Neural cell (in vitro differentiated cells): ENCODE measurements around the gene IKZF2. TPM values are rescaled to one million over a fixed set of nuclear protein-coding genes. Genes with fewer than 3 reads are reported as not detected.

Experiments
- H2AFZ ChIP-seq: fragments of 200-600, 300-800 bp; sonication (generic), shearing (Covaris generic); 2 replicates; pipeline ENCODE4 v1.6.0; 2014; ENCODE audit warnings: low read depth, mild to moderate bottlenecking, antibody characterized with exemption, low read length, moderate library complexity
- H3F3A ChIP-seq: fragments of 200-600 bp; shearing (Covaris generic); 2 replicates; pipeline ENCODE4 v1.6.1; 2016; ENCODE audit warnings: mild to moderate bottlenecking, moderate library complexity, mixed read lengths, antibody characterized with exemption, low read length; ENCODE audit not compliant: insufficient read depth, poor library complexity, severe bottlenecking
- H3K27ac ChIP-seq: fragments of 200-600, 300-800 bp; sonication (generic), shearing (Covaris generic); 2 replicates; pipeline ENCODE4 v1.5.1; 2014; ENCODE audit warnings: mild to moderate bottlenecking, low read length, moderate library complexity
- H3K27me3 ChIP-seq: fragments of 300-800, 200-600 bp; sonication (generic), shearing (Covaris generic); 2 replicates; pipeline ENCODE4 v1.6.0; 2014; ENCODE audit warnings: mild to moderate bottlenecking, low read depth, low read length, moderate library complexity; ENCODE audit not compliant: insufficient read depth
- H3K36me3 ChIP-seq: fragments of 300-800, 200-600 bp; sonication (generic), shearing (Covaris generic); 2 replicates; pipeline ENCODE4 v1.5.1; 2014; ENCODE audit warnings: mild to moderate bottlenecking, antibody characterized with exemption, low read length, moderate library complexity; ENCODE audit not compliant: insufficient read depth
- H3K4me2 ChIP-seq: fragments of 300-800, 200-600 bp; sonication (generic), shearing (Covaris generic); 2 replicates; pipeline ENCODE4 v1.6.0; 2014; ENCODE audit warnings: mild to moderate bottlenecking, low read length
- H3K4me3 ChIP-seq: fragments of 300-800, 200-600 bp; sonication (generic), shearing (Covaris generic); 2 replicates; pipeline ENCODE4 v1.5.1; 2014; ENCODE audit warnings: mild to moderate bottlenecking, low read length, moderate library complexity
- H3K79me2 ChIP-seq: fragments of 200-600 bp; shearing (Covaris generic); replicated peaks from 2 replicates; pipeline ENCODE4 v1.6.0; 2014; ENCODE audit warnings: mild to moderate bottlenecking, low read length, moderate library complexity; ENCODE audit not compliant: insufficient read depth
- H3K9ac ChIP-seq: fragments of 300-800, 200-600 bp; sonication (generic), shearing (Covaris generic); 2 replicates; pipeline ENCODE4 v1.6.1; 2016; ENCODE audit warnings: mild to moderate bottlenecking, low read length, mixed read lengths
- H3K9me2 ChIP-seq: fragments of 200-600 bp; shearing (Covaris generic); 2 replicates; pipeline ENCODE4 v1.6.1; 2016; ENCODE audit warnings: mild to moderate bottlenecking, low read length, mixed read lengths; ENCODE audit not compliant: insufficient read depth
- H3K9me3 ChIP-seq: fragments of 200-600, 300-800 bp; sonication (generic), shearing (Covaris generic); 2 replicates; pipeline ENCODE4 v1.6.1; 2016; ENCODE audit warnings: mild to moderate bottlenecking, mixed run types, low read length, moderate library complexity, mixed read lengths
- H4K20me1 ChIP-seq: fragments of 200-600 bp; shearing (Covaris generic); 2 replicates; pipeline ENCODE4 v1.6.1; 2016; ENCODE audit warnings: mild to moderate bottlenecking, mixed run types; ENCODE audit not compliant: insufficient read depth
- EP300 ChIP-seq: fragments of 450-650 bp; conservative IDR thresholded peaks from 2 replicates; pipeline ENCODE4 v1.6.1; 2014; ENCODE audit warnings: antibody characterized with exemption, mild to moderate bottlenecking, moderate library complexity; ENCODE audit not compliant: poor library complexity, severe bottlenecking
- EZH2 ChIP-seq: fragments of 200-600, 300-800 bp; shearing (Covaris generic), sonication (generic); IDR thresholded peaks from 2 replicates; pipeline ENCODE4 v1.6.1; 2014; ENCODE audit warnings: antibody characterized with exemption, low read length, borderline replicate concordance, mild to moderate bottlenecking; ENCODE audit not compliant: insufficient read depth, poor library complexity, severe bottlenecking
- MXI1 ChIP-seq: fragments of 450-650 bp; conservative IDR thresholded peaks from 2 replicates; pipeline ENCODE4 v1.6.1; 2014; ENCODE audit warnings: antibody characterized with exemption, mild to moderate bottlenecking; ENCODE audit not compliant: poor library complexity, severe bottlenecking
- POLR2AphosphoS5 ChIP-seq: IDR thresholded peaks from 2 replicates; pipeline ENCODE4 v1.6.1; 2012
- RAD21 ChIP-seq: fragments of 450-650 bp; conservative IDR thresholded peaks from 2 replicates; pipeline ENCODE4 v1.6.1; 2014; ENCODE audit warnings: antibody characterized with exemption, mild to moderate bottlenecking, moderate library complexity
- REST ChIP-seq: IDR thresholded peaks from 2 replicates; pipeline ENCODE4 v1.6.1; 2012; ENCODE audit warnings: borderline replicate concordance
- SMC3 ChIP-seq: fragments of 450-650 bp; conservative IDR thresholded peaks from 2 replicates; pipeline ENCODE4 v1.6.1; 2014; ENCODE audit warnings: antibody characterized with exemption, mild to moderate bottlenecking, moderate library complexity; ENCODE audit not compliant: poor library complexity
- TAF1 ChIP-seq: IDR thresholded peaks from 2 replicates; pipeline ENCODE4 v1.6.1; 2012; ENCODE audit warnings: low read depth
- polyA plus RNA-seq: library from polyadenylated mRNA; depleted of rRNA; stranded (reverse); fragments of >200 nt; gene quantifications from 2 replicates; pipeline ENCODE4 v1.2.3, GENCODE V29; 2014
- TF ChIP-seq, protein P1 (sequence below): fragments of 450-650 bp; IDR thresholded peaks from 2 replicates; pipeline ENCODE4 v1.5.1; 2014; ENCODE audit warnings: antibody characterized with exemption, mild to moderate bottlenecking, moderate library complexity; ENCODE audit not compliant: poor library complexity, severe bottlenecking

The IKZF2 gene
- polyA plus RNA-seq, 1 donor from 2014 or later: 5.6 TPM

GRCh38 chr2:212977152-212977551 lies 174.3 kb downstream of the IKZF2 start:
- Histone ChIP-seq H3K36me3 (no peaks in the 10 kb centered on the region), H3F3A (no peaks in the 10 kb centered on the region), H3K9me3 (no peaks in the 10 kb centered on the region), H3K9ac (no peak overlapping the region), H4K20me1 (no peaks in the 10 kb centered on the region), H3K27me3 (no peaks in the 10 kb centered on the region), H2AFZ (no peak overlapping the region), H3K4me3 (no peak overlapping the region), H3K27ac (no peak overlapping the region), H3K4me2 (no peak overlapping the region), H3K9me2 (no peaks in the 10 kb centered on the region), H3K79me2 (no peaks in the 10 kb centered on the region)
- no peak for TF ChIP-seq MXI1
- no peak for TF ChIP-seq SMC3
- no peak for TF ChIP-seq RAD21

DNA sequence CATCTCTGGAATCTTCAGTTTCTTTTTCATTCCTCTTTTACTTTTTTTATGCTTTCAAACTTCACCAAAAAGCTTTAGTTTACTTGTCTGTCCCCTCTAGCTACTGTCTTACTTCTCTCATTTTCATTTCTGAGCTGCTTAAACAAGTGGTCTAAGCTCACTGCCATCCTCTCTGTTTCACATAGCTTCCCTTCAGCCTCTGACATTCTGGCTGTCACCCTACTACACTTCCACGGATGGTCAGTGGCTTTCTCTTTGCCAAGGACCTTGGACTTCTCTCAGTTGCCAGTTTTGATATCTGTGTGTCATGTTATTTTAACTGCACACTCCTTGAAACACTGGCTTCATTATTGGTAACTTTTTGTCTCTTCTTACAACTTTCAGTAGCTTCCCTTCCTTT lies 176.1 kb downstream of the IKZF2 start:
- H3K27ac ChIP-seq: no peak overlapping the region
- H3K79me2 ChIP-seq: no peaks in the 10 kb centered on the region
- no peak overlapping the region for H3K4me2 ChIP-seq
- H3K9me3 ChIP-seq: no peaks in the 10 kb centered on the region
- no peak overlapping the region for H2AFZ ChIP-seq
- TF ChIP-seq RAD21: no peak
- no peak for TF ChIP-seq REST
- TF ChIP-seq TAF1: no peak
- TF ChIP-seq, protein P1, sequence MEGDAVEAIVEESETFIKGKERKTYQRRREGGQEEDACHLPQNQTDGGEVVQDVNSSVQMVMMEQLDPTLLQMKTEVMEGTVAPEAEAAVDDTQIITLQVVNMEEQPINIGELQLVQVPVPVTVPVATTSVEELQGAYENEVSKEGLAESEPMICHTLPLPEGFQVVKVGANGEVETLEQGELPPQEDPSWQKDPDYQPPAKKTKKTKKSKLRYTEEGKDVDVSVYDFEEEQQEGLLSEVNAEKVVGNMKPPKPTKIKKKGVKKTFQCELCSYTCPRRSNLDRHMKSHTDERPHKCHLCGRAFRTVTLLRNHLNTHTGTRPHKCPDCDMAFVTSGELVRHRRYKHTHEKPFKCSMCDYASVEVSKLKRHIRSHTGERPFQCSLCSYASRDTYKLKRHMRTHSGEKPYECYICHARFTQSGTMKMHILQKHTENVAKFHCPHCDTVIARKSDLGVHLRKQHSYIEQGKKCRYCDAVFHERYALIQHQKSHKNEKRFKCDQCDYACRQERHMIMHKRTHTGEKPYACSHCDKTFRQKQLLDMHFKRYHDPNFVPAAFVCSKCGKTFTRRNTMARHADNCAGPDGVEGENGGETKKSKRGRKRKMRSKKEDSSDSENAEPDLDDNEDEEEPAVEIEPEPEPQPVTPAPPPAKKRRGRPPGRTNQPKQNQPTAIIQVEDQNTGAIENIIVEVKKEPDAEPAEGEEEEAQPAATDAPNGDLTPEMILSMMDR: no peak
- no peak overlapping the region for H3K9ac ChIP-seq
- H3K27me3 ChIP-seq: no peaks in the 10 kb centered on the region
- no peak overlapping the region for H3K4me3 ChIP-seq
- H3K36me3 ChIP-seq: no peaks in the 10 kb centered on the region
- H4K20me1 ChIP-seq: no peaks in the 10 kb centered on the region
- H3K9me2 ChIP-seq: no peaks in the 10 kb centered on the region
- no peaks in the 10 kb centered on the region for H3F3A ChIP-seq

DNA sequence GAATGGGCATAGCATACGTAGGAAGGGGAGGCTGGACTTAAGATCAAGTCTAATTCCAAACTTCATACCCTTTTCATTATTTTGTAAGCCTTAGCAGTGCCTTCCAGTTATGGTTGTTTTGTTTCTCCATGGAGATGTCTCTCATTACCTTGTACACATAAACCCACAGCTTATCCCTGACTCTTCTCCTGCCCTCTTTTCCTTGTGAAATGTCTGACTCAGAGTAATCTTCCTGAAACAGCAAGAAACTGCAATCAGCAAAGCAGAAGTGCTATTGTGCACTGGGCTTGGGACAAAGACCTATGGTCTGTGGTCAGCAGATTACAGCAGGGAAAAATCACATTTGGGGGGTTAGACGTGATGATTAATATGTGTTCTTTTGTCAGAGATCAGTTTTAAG lies 176.7 kb downstream of the IKZF2 start:
- H3K79me2 ChIP-seq: no peaks in the 10 kb centered on the region
- no peaks in the 10 kb centered on the region for H3K36me3 ChIP-seq
- TF ChIP-seq TAF1 (no peak), POLR2AphosphoS5 (no peak), EP300 (no peak), RAD21 (no peak), EZH2 (no peak), MXI1 (no peak), REST (no peak), SMC3 (no peak)
- TF ChIP-seq, protein P1: no peak
- H4K20me1 ChIP-seq: no peaks in the 10 kb centered on the region
- H3K4me3 ChIP-seq: no peak overlapping the region
- H3K4me2 ChIP-seq: no peak overlapping the region
- H3K27ac ChIP-seq: no peak overlapping the region
- H3K9me3 ChIP-seq: no peaks in the 10 kb centered on the region
- H2AFZ ChIP-seq: no peak overlapping the region
- H3K27me3 ChIP-seq: no peaks in the 10 kb centered on the region
- H3F3A ChIP-seq: no peaks in the 10 kb centered on the region
- no peak overlapping the region for H3K9ac ChIP-seq
- H3K9me2 ChIP-seq: no peaks in the 10 kb centered on the region
